NCI-H510A (cell line): ENCODE results near the gene SGCE.
"Not testable (repeated sequence)": the region's sequence is repeated elsewhere in the genome, so short reads cannot be mapped to it uniquely, and the experiment has no call there.

ENCODE experiments used
- DNase-seq: peaks from one replicate; lab custom pipeline; 2025; lab: John Stamatoyannopoulos, UW

Gene SGCE, protein sequence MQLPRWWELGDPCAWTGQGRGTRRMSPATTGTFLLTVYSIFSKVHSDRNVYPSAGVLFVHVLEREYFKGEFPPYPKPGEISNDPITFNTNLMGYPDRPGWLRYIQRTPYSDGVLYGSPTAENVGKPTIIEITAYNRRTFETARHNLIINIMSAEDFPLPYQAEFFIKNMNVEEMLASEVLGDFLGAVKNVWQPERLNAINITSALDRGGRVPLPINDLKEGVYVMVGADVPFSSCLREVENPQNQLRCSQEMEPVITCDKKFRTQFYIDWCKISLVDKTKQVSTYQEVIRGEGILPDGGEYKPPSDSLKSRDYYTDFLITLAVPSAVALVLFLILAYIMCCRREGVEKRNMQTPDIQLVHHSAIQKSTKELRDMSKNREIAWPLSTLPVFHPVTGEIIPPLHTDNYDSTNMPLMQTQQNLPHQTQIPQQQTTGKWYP

GRCh38 chr7:94655848-94656657, at the start of gene SGCE:
Gene SGCE (minus strand): TSS chr7:94656133. CDS start chr7:94656098, 35 bp downstream.
- peak; percentile 39 for DNase-seq

GRCh38 chr7:94705155-94706021, 49.5 kb upstream of the SGCE start:
- DNase-seq: not testable (repeated sequence)

DNA sequence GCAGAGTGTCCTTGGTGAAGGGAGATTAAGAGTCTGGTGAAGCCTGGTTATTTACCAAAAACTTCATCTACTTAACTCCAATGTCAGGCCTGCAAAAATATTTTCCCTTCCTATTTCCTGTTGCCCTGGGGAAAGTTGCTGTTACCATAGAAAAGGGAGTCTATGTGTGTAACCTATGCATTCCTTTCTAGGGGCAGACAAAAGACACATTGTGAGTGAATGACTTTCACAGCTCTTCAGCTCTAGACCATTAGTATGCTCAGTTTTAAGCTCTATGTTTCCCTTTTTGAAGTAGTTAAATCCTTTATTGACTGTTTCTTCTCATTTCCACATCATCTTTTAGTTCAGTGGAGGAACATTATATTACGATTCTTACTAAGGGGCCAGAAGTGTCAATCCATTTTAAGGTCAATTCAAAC, 45.6 kb upstream of the SGCE start:
- DNase-seq: no peak

DNA sequence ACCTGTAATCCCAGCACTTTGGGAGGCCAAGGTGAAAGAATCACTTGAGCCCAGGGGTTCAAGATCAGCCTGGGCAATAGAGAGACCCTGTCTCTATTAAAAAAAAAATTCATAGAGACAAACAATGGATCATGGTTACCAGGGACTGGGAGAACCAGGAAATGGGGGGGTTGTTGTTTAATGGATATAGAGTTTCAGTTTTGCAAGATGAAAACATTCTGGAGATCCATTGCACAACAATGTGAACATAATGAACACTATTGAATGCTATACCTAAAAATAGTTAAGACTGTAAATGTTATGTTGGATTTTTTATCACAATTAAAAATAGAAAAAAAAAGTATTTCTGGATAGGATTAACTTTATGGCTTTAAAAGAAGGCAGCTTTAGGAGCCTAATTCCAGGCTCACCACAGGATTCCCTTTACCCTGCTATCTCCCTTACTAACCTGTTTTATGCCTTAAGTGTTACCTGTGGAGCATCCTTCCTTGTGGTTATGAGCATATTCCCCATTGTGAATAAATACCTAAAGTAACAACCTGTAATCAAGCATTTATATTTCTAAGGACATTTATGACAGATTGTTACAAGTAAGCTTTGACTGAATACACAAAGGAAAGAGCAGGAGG, 45.1 kb upstream of the SGCE start:
- no peak for DNase-seq

DNA sequence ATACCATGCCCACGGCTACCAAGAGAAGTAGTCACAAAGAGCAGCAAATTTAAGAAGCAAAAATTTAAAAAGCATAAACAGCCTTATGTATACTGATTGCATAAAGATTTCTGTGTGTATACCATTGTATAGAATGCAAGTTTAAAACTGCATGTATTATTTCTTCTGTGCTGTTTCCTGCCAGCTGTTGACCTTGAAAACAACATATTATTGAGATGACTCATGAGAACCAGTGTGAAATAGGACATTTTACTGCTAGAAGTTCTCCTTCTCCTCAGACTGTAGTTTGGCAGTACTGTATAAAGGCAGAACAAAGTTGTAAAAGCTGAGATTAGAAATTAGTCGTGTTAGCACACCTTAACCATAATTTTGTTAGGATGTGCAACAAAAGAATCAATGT, 42.3 kb upstream of the SGCE start:
- DNase-seq: no peak

GRCh38 chr7:94697035-94697974, 41.4 kb upstream of the SGCE start:
- no peak for DNase-seq

- DNase-seq: no peak
Observed at GRCh38 chr7:94687810-94688209, 31.9 kb upstream of the SGCE start.

GRCh38 chr7:94687076-94687475, 31.1 kb upstream of the SGCE start:
- no peak for DNase-seq

DNA sequence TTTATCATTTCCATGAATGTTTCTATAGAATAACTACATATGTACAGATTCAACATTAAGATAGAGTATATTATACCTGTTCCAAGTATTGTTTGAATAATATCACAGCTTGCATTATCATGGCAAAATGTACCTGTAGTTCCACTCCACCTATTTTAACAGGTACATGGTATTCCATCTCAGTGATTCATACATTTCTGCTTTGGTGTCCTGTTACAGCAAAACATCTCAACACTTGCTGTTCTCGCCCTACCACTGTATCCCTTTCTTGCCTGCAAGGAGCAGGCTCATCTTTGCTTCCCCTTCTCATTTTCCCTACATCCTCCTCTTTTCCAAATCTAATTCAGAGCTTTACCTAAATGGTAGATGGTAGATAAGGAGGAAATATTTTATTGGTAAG, 27.1 kb upstream of the SGCE start:
- no peak for DNase-seq

GRCh38 chr7:94679358-94679757, 23.4 kb upstream of the SGCE start:
- DNase-seq: no peak

DNA sequence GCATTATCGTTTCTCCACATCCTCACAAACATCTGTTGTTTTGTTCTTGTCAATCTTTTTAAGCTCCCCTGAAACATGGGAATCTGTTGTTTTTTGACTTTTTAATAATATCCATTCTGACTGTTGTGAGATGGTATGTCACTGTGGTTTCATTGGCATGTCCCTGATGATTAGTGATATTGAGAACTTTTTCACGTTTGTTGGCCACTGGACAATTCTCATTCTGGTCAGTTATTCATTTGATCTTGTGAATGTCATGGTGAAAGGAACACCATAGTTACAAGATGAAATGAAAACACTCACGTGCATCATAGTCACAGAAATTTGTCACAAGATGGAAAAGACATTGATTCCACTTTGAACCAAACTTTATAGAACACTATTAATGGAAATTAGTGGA, 20.5 kb upstream of the SGCE start:
- no peak for DNase-seq

- DNase-seq: no peak
Observed at GRCh38 chr7:94675356-94675755, 19.4 kb upstream of the SGCE start.

GRCh38 chr7:94671444-94672235, 15.7 kb upstream of the SGCE start:
- DNase-seq: no peak

- no peak for DNase-seq
Observed at GRCh38 chr7:94669773-94670495, 14.0 kb upstream of the SGCE start.

DNA sequence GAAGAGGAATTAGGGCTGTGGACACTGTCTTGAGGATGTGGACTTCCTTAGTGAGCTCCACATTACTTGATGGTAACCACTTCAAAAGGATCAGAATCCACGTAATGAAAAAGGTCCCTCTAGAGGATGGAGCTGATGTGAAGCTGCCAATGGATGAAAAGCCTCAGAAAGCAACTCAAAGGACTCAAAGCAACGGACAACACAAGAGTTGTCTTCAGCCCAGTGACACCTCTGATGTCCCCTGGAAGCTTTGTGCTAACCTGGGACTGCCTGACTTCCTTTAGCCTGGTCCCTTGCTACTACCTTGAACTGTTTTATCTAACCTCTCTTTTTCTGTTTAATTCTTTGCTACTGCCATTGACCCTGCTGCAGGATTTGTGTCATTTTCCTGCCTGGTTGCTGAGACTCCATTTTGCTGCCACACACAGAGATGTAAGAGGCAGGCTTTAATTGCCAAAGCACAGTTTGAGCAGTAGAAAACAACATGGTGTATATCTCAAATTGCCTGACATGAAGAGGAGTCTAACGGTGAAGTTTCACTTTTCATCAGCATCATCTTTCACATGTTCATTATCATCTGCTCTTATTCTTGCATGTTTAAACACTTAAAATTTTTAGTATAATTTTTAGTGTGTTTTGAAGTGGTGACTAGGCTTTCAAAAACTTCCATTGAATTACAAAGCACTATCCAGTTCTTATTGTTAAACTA, 11.1 kb upstream of the SGCE start:
- DNase-seq: no peak

GRCh38 chr7:94665426-94665825, 9.5 kb upstream of the SGCE start:
- no peak for DNase-seq

GRCh38 chr7:94664023-94664422, 8.1 kb upstream of the SGCE start:
- DNase-seq: no peak

DNA sequence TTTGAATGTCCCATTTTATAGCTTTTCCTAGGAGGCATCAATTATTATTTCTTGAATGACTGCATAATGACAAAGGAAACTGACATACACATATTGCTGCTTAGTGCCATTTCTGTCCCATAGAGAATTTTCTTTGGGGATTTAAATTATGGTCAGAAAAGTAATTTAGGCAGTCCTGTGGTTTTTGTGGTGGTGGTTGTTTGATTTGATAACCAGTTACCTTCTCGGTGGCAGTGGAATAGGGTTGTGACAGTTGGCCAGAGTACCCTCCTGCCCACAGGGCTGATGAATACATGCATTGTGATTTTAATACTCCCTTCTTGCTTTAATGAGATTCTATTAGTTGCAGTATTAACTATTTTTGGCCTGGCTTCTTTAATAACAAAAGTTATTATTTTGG, 6.6 kb upstream of the SGCE start:
- no peak for DNase-seq
